ENCODE results near the gene FXYD1.
A peak's percentile ranks its signal among the peaks of the same experiment; 100 is the strongest.

The FXYD1 gene

DNA sequence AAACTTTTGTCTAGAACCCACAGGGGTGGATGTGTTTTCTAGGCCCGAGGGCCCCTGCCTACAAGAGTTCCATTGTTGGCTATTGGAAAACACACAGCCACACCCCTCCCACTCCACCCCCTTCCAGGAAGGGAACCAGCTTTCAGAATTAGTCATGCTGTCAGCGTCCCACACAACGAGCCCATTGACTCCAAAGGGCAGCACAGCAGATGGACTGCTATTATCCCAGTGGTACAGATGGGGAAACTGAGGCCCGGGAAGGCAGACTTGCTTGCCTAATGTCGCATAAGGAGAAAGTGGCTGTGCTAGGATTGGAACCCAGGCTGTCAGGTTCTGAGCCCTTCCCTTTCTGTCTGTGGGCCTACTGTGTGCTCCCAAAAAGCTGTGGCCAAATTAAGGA lies 31.1 kb upstream of the FXYD1 start:
- DNase-seq (ENCODE audit: low read depth), result peak; percentile 39

DNA sequence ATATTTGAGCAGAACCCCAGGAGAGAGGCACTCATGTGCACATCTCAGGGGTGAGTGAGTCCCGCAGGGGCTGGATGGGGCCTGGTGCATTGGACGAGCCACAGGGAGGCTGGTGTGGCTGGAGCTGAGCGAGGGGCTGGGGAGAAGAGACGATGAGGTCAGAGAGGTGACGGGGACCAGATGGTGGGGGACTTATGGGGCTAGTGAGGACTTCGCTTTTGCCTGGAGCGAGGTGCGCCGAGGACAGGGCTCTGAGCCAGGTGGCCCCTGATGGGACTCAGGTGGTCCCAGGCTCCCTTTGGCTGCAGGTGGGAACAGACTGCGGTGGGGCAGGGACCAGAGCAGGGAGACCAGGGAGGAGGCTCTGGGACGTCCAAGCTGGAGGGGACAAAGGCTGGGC lies 29.9 kb upstream of the FXYD1 start:
- DNase-seq (ENCODE audit: low read depth), result no peak

DNA sequence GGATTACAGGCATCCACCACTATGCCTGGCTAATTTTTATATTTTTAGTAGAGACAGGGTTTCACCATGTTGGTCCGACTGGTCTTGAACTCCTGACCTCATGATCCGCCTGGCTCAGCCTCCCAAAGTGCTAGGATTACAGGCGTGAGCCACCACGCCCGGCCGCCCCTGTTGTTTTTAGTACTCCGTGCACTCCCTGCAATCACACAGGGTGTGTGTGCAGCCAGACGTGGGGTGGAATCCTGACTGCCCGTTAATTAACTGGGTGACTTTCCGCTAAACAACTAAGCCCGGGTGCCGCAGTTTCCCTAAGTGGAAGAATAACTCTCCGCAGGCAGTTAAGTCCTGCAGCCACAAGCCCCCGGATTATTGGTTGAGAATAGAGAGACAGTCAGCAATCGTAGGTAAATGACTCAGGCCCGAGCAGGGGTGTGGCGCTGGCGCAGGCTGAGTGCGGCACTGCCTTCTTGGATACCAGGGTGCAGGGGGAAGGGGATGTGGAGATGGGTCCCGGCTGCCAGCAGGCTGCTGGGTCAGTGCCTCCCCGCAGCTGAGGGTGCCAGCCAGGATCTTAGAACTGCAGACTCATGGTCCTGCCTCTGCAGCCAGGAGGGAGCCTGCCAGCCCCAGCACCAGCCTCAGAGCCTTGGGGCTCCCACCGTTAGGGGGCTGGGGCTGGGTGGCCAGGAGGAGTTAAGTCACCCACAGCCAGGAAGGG lies 29.1 kb upstream of the FXYD1 start:
- no peak for DNase-seq (ENCODE audit: low read depth)

DNA sequence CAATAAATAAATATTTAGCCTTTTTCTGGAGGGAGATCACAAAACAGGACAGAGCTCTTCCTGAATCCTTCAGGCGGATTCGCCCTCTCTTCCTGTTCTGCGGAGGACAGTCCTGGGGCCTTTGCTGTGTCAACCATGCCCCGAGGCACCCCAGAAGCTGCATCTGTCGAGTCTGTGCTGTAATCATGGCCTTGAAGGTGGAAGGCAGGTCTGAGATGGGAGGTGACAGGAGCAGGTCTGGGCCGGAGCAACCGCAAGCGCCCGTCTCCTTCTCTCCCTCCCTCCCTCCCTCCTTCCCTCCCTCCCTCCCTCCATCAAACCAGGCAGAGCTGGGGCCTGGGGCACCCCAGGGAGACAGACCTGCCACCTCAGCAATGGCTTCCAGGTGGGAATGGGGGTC lies 27.6 kb upstream of the FXYD1 start:
- DNase-seq (ENCODE audit: low read depth), result no peak

DNA sequence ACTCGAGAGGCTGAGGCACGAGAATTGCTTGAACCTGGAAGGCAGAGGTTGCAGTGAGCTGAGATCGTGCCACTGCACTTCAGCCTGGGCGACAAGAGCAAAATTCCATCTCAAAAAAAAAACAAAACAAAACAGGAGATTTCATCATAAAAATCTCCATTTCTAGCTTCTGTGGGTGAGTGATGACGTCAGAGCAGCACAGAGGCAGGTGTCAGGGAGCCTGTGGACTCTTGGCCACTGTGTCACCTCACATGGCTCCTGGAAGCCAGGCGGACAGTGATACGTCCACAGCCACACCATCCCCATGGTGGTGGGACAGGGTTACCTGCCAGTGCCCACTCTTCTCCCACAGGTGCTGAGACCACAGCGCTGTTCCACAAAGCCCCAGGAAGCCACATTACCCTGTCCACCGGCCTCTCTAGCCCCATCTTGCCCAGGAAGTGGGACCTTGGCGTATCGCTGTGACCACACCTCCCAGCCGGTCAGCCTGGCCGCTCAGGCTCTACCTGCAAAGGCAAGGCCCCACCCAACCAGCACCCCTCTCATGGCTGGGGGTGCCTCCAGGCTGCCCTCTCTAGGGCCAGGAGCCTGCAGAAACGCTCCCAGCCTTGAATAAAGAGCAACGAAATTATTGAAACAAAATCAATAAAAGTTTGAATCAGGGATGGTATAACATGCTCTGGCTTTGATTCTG lies 25.5 kb upstream of the FXYD1 start:
- no peak for DNase-seq (ENCODE audit: low read depth)

DNA sequence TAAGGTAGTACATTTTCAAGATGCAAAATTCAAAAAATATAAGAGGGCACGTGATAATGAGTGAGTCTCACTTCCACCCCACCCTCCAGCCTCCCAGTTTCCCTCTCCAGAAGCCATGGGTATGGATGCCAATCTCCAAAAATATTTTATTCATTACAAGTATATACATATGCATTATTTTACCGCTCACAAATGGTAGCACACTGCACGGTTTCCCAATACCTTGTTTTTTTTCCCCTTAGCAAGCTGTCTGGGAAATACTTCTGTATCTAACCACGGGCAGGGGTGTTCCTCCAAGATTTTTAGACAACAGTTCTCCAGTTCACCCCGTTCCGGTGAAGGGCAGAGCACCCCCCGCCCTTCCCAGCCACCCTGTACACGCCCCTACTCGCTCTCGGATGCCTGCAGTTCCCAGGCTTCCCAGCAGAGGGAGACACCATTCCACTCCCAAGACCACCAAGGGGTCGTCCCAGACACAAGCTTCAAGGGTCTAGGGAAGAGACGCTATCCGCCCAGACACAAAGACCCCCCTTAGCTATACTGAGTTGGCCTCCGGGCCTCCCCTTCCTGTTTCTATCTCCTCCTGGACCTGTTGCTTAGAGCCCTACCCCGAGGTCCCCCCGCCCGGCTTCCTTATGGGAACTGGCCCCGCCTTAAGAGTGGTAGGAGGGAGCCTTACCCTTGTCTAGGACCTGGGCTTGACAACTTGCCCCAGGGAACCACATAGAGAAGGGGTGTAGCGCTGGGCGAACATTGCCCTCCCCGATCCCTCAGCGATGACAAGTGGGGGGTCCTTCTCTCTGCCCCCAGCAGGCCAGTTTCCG lies 24.1 kb upstream of the FXYD1 start:
- DNase-seq (ENCODE audit: low read depth), result peak; percentile 46

DNA sequence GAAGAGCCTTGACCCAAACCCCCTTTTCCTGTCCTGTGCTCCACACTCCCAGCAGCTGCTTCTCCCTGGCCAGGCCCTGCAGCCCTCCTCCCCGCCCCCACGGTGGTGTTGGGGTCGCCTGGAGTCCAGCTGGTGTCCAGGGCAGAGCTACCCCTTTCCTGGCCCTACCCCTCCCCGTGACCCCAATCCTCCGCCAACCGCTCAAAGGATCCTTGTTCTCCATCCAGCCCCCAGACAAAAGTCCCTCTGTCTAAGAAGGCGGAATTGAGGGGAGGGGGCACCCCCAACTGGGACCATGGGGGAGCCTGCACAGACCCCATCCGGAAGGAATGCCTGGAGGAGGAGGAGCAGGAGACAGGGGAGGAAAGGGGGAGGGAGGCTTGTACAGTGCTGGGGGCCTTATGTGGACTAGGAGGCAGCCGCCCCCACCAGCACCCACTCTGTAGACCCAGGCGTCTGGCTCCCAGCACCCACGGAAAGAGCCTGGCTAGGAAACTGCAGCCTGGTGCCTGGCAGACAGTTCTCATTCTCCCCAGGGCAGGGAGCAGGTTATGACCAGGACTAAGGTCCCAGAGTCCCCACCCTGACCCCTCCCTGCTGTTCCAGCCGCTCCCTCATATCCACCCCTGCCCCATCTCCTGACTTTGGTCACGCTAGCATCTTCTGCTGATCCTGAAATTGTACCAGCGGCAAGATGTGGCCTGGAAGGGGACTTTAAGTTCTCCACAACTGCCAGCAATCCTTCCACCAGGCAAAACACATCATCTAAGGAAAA lies 23.3 kb upstream of the FXYD1 start, which contains the start of gene FXYD3:
FXYD3 (plus strand) TSS at position 647 of the 775 bp plus-strand sequence. CDS start 3,554 bp downstream, outside the sequence.
- no peak for DNase-seq (ENCODE audit: low read depth)

DNA sequence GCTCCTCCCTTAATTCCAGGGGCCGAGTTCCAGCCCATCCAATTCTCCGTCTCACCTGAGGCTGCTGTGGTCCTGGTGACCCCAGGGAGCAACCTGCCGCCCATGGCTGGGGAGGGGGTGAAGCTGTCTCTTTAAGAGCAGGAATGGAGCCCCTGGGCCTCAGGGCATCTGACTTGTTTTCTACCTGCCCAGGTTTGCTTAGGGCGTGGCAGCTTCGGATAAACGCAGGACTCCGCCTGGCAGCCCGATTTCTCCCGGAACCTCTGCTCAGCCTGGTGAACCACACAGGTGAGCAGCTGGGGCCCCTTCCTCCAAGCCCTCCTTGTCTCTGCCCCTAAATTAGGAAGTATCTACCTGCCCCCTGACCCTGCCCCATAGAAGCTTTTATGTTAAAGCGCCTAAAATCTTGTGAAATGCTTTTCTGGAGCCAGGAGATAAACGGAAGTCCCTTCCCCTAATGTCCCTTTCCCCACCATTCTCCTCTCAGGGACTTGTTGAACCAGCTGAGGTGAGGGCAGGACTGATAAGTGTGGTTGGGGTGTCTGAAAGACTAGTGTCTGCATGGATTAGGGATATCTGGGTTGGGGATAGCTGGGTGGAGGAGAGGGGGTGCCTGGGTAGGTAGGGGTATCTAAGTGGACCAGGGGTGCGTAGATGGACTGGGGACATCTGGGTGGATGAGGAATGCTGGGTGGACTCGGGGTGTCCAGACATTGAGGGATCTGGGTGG lies 22.4 kb upstream of the FXYD1 start:
- no peak for DNase-seq (ENCODE audit: low read depth)

DNA sequence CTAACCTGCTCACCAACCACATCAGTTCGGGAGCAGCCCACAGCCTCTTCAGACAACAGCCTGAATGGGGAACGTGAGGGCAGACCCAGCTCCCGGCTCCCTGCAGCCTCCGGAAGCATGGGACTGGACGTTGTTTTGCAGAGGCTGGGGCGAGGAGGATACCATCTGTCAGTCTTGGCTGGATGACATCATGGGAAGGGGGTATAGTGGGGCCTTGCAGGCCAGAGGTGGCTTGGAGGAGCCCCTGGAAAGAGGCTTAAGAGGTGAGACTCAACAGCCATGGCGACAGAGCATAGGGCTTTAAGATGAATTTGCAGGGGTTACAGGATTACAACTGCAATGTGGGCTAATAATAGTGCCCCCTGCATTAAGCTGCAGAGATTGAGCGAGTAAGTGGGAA lies 21.5 kb upstream of the FXYD1 start:
- no peak for DNase-seq (ENCODE audit: low read depth)

DNA sequence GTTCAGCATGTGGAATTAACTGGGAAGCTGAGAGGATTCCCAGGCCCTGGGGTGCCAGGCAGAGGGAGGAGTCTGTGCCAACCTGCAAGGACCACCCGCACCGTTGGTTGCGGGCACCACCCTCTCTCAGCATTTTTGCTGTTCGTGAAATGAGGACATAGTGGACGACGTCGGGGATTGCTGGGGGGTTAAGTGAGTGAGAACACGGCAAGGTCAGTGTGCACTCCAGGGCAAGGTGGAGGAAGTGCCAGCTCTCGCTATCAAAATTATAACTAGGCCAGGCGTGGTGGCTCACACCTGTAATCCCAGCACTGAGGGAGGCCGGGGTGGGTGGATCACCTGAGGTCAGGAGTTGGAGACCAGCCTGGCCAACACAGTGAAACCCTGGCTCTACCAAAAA lies 20.8 kb upstream of the FXYD1 start:
- no peak for DNase-seq (ENCODE audit: low read depth)

DNA sequence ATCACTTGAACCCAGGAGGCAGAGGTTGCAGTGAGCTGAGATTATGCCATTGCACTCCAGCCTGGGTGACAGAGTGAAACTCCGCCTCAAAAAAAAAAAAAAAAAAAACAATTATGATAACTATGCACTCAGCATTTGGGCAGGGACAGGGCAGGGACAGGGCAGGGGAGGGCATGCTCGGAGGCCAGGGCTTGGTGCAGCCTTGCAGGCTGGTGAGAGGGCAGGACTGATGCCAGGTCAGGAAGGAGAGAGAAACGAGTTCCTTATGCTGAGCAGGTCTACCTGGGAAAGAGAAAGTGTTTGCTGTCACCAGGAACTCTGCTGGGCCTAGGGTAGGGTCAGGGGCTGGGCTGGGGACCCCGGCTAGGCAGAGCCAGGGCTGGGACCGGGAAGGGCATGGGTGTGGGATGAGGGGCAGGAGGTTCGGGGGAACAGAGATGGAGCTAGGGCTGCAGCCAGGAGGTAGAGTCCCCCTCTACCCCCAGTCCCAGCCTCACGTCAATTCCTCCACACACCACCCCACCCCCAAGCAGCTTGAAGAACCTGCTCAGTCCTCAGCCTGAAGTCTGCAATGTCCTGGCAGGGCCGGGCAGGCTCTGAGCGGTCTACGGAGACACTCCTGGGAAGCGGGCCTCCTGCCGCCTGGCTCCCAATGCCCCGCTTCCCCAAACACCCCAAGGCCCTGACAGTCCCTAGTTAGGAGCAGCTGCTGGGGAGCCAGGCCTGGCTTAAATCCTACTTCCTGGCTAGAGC lies 20.2 kb upstream of the FXYD1 start:
- no peak for DNase-seq (ENCODE audit: low read depth)

DNA sequence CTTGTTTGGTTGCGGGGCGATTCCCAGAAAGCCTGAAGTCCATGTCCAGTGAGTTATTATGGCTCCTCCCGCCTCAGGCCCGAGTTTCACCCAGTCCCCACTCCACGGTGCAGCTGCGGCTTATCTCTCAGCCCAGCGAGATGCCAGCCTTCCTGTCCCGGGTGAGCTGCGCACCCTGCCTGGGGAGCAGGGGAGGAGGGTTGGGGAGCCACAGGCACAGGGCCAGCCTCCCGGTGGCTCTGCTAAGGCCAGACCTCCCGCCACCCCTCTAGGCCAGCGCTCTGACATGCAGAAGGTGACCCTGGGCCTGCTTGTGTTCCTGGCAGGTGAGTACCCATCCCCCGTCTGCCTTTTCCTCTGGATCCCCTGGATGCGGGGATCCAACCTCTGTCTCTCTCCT lies 19.5 kb upstream of the FXYD1 start:
- DNase-seq (ENCODE audit: low read depth), result no peak

DNA sequence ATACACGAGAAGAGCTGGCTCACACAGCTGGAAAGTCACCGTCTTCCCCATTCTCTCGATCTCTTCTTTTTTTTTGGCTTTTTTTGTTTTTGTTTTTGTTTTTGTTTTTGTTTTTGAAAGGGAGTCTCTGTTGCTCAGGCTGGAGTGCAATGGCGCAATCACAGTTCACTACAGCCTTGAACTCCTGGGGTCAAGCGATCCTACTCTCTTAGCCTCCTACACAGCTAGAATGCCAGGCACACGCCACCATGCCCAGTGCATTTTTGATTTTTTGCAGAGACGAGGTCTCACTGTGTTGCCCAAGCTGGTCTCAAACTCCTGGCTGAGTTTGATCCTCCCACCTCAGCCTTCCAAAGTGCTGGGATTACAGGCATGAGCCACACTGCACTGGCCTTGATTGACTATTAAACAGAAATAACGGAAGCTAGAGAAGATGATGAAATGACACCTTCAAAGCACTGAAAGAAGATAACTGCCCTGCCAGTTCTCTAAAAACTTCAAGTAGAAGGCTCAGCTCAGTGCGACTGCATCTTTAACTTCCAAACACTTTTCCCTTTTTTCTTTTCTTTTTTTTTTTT lies 19.0 kb upstream of the FXYD1 start:
- DNase-seq (ENCODE audit: low read depth), result no peak

DNA sequence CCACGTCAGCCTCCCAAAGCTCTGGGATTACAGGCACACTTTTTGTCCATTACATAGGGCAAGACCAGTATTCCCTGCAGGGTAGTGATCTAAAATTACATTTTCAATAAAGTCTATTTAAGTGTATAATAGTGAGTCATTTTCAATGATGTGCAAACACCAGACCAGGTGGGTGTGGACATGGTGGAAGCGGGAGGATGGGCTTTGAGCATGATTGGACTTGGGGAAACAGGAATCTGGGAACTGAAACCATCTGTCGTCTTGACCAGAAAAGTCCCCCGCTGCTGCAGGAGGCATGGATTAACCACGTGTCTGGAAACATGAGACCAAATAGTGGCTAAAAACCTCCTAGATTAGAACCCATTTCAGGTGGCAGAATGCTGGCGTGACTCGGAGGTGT lies 18.1 kb upstream of the FXYD1 start:
- peak; percentile 76 for DNase-seq (ENCODE audit: low read depth)

DNA sequence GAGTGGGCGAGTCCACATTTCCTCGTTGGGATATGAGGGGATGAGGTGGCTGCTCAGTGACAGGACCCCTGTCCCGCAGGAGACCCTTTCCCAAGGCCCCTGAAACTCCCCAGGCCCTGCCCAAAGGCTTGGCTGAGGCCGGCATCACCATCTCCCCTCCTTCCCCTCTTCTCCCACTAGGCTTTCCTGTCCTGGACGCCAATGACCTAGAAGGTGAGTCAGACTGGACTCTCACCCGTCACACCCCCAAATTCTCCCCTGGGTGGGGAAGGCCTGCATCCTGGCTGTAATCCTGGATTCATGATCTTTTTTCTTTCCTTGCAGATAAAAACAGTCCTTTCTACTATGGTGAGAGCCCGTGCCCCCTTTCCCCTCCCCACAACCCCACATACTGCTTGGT lies 17.7 kb upstream of the FXYD1 start:
- no peak for DNase-seq (ENCODE audit: low read depth)

DNA sequence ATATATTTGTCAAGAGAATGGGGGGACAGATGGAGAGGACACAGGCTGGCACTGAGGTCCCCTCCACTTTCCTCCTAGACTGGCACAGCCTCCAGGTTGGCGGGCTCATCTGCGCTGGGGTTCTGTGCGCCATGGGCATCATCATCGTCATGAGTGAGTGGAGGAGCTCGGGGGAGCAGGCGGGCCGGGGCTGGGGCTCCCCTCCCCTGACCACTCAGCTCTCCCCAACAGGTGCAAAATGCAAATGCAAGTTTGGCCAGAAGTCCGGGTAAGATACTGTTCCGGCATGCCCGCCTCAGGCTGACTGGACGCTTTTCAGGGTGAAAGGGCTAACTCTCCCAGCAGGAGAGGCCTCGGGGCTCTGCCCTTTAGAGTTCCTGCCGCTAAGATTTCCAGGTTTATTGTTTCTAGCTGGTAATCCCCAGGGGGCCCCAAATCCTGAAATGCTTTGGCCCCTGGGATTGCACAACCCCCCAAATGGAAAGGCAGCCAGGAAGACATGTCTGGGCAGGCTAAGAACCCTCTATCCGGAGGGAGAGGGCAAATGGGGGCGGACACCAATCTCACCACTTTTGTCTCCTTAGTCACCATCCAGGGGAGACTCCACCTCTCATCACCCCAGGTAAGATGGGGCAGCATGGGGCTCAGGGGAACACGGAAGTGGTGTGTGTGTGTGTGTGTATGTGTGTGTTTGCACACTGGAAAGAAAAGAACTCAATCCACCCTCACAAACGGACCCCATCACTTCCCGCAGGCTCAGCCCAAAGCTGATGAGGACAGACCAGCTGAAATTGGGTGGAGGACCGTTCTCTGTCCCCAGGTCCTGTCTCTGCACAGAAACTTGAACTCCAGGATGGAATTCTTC lies 15.7 kb upstream of the FXYD1 start:
- DNase-seq (ENCODE audit: low read depth), result no peak

DNA sequence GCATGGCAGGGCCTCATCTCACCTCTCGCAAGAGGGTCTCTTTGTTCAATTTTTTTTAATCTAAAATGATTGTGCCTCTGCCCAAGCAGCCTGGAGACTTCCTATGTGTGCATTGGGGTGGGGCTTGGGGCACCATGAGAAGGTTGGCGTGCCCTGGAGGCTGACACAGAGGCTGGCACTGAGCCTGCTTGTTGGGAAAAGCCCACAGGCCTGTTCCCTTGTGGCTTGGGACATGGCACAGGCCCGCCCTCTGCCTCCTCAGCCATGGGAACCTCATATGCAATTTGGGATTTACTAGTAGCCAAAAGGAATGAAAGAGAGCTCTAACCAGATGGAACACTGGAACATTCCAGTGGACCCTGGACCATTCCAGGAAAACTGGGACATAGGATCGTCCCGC lies 15.1 kb upstream of the FXYD1 start:
- no peak for DNase-seq (ENCODE audit: low read depth)

DNA sequence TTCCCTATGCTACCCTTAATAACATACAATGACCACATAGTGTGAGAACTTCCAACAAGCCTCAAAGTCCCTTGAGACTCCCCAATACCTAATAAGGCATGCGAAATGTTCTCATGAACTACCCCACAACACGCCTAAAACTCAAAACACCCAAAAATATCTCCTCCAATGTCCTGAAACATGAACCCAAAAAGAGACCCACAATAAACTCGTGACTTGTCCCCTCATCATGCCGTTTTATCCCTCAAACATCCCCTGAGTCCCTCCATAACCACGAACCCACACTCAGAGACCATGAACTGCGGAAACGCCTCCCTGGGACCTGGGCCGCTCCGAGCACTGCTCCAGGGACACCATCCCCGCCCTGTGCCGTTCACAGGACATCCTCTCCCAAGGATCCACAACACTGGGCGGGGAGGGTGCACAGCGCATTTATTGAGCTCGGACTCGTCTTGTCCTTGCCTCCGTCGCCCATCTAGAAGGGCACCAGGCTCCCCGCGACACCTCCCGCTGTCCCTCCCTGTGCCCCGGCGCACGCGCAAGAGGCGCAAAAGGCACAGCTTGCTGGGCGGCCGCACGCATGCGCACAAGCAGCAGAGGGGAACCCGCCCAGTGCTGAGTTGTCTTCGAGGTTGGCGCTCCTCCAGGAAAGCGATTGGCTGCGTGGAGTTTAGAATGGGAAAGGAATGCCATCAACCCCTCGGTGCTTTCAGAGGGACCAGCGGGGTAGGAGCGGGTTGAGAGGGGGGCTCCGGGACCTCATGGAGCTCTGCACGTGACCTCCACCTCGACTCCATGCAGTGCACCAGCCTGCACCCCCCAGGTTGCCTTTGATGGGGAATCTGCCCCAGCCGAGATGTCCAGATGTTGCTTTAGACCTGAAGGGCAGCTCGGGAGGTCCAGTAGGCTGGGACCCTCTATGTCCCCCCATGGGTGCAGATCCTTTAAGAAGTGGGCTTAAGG lies 14.2 kb upstream of the FXYD1 start:
- peak; percentile 95 for DNase-seq (ENCODE audit: low read depth)

Data from EH (cell line).